GM18861 (cell line): ENCODE measurements around the gene GHR.

Experiments used
- ATAC-seq: cut with Tn5 transposase; IDR thresholded peaks from one replicate; pipeline ENCODE4 v1.9.1; 2021; ENCODE audit not compliant: unreplicated experiment

The GHR gene

DNA sequence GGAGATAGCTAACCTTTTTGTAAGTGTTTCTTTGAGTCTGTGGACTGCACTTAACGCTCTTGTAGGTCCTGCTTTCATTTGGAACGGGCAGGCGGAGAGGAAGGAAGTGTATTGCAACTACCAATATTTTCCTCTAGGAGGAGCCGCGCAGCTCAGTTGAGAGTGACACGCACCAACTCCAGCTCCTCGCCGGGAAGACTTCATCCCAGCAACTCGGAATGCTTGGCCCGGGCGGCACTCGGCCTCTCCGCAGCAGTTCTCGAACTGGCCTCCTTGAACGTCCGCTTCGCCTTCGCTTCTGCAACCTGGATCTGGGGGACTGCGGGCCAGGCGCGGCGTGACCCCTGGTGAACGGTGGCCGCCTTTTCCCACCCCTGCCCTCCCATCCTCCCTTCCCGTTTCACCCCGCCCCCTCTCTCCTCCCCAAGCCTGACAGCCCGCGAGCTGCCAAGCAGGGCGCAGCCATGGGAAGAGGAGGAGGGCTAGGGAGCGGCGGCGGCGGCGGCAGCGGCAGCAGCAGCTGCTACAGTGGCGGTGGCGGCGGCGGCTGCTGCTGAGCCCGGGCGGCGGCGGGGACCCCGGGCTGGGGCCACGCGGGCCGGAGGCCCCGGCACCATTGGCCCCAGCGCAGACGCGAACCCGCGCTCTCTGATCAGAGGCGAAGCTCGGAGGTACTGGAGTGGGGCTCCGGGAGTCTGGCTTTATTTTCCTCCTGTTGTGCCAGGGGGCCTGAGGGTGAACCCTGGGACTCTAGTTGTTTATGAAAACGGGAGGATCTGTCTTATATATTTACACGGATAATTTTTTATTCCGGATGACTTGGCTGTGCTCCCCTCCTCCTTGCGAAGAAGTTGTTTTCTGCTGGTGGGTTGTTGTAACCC is at the start of gene GHR:
Gene GHR, plus strand, starts transcription at position 155 of the 881 bp plus-strand sequence. CDS start 142,436 bp downstream, outside the sequence.
- peak; percentile 81 for ATAC-seq

GRCh38 chr5:42374679-42375273 is 48.5 kb upstream of the GHR start:
- ATAC-seq = no peak

GRCh38 chr5:42377496-42377895 is 45.7 kb upstream of the GHR start:
- no peak for ATAC-seq

- no peak for ATAC-seq
Measured at GRCh38 chr5:42381973-42382372, 41.3 kb upstream of the GHR start.

GRCh38 chr5:42387563-42387962 is 35.7 kb upstream of the GHR start:
- no peak for ATAC-seq

- no peak for ATAC-seq
Measured at GRCh38 chr5:42390115-42390514, 33.1 kb upstream of the GHR start.

DNA sequence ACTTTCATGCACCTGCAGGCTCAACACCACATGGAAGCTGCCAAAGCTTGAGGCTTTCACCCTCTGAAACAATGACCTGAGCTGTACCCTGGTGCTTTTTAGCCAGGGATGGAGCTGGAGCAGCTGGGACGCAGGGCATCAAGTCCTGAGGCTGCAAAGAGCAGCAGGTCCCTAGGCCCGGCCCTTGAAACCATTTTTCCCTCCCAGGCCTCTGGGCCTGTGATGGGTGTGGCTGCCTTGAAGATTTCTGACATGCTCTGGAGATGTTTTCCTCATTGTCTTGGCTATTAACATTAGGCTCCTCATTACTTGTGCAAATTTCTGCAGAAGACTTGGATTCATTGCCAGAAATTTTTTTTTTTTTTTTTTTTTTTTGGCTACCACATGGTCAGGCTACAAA is 30.3 kb upstream of the GHR start:
- no peak for ATAC-seq

DNA sequence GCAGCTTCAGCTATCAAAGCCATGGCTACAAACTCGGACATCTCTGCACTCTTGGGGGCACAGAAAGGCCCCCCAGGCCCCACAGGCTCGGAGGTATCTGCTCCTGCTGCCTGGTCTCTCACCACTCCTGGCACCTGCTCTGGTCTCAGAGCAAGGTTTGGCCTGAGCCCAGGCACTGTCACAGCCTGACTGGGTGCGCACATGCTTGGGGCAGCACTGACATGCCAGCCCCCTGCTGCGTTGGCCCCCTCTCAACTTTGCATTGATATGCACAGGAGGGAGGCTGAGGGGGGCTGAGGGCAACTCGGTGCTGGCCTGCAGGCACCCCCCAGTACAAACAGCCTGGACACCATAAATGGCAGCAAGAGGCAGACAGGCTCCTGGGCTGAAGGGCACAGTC is 27.1 kb upstream of the GHR start:
- no peak for ATAC-seq

GRCh38 chr5:42397267-42397666 is 26.0 kb upstream of the GHR start:
- no peak for ATAC-seq

- no peak for ATAC-seq
Measured at GRCh38 chr5:42399702-42400101, 23.5 kb upstream of the GHR start.

- ATAC-seq = no peak
Measured at GRCh38 chr5:42400474-42400873, 22.8 kb upstream of the GHR start.

DNA sequence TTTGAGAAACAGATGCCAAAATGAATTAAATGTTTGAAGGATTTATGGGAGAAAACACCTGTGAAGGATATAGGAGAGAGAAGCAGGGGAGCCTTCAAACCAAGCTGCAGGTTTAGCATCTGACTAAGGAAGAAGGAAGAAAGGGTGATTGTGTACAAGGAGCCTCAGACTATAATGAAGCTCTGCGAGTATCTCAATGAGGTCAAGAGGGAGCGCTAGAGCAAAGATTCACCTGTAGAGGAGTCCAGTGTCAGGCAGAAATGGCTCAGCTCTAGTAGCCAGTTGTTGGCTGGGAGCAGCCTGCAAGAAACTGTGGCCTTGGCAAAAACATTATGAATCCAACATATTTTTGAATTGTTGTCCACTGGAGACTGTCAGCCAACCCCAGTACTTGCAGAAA is 20.0 kb upstream of the GHR start:
- ATAC-seq = no peak

DNA sequence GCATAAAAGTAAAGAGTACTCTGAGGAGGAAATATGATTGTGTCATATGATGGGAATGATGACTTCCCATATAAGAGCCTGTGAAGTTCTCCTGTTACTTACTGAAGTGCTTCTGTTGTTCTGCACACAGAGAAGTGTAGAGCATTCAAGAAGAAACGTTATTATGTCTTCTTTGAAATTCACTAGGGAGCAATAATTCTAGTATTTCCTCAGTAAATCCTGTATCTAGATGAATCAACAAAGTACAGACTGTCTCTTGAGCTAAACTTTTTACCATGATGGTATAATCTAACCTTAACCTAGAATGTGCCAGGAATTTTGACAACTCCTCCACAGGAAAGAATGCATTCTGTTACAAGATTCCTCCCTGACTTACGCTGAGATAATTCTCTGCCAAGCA is 18.9 kb upstream of the GHR start:
- ATAC-seq = no peak

- no peak for ATAC-seq
Measured at GRCh38 chr5:42419294-42419693, 3.9 kb upstream of the GHR start.

GRCh38 chr5:42422656-42423280 is 471 bp upstream of the GHR start:
- no peak for ATAC-seq

DNA sequence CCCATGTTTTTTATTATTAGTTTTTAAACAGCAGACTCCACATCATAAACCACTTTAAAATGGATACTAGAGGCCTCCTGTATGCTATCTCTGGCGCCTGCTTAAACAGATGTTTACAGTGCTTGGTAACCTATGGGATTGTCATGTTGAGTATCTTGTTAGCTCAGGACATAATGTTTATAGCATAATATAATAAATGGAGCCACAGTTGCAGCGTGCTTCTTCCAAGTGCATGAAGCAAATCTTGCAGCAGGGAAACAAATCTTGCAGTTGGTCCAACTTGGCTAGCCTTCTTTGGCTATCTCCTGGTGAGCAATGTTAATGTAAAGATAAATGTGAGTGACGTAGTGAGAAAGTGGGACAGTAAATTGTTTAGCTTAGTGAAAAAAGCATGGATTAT is 2.8 kb downstream of the GHR start:
- ATAC-seq = no peak

- no peak for ATAC-seq
Measured at GRCh38 chr5:42429694-42430093, 6.5 kb downstream of the GHR start.

DNA sequence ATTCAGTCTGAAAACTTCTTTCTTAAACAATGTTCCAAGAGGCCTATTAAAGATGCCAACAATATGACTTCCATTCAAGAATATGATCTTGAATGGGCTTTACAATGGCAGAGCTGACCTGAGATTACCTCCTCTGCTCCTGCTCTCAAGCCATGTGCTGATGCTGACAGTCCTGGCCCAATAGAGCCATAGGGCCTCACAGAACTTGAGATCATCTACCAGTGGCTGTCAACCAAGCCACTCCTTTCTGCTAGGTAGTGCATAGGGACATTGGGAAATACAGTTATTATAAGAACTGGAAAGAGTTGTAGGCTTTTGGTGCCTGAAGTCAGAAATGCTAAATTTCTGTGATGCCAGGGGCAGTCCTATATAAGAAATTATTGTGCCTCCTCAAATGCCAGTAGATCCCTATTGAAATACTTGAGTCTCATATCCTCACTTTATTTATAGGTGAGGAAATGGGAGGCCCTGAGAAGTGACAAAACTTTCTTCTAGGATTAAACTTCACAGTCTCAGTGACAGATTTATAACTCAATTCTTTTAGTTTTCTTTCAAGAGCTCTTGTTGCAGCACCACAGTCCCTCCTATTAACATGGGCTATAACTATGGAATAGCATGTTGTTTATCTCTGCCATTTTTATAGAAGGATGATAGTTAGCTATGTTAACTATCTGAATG is 10.9 kb downstream of the GHR start:
- no peak for ATAC-seq

- no peak for ATAC-seq
Measured at GRCh38 chr5:42436051-42436450, 12.8 kb downstream of the GHR start.

DNA sequence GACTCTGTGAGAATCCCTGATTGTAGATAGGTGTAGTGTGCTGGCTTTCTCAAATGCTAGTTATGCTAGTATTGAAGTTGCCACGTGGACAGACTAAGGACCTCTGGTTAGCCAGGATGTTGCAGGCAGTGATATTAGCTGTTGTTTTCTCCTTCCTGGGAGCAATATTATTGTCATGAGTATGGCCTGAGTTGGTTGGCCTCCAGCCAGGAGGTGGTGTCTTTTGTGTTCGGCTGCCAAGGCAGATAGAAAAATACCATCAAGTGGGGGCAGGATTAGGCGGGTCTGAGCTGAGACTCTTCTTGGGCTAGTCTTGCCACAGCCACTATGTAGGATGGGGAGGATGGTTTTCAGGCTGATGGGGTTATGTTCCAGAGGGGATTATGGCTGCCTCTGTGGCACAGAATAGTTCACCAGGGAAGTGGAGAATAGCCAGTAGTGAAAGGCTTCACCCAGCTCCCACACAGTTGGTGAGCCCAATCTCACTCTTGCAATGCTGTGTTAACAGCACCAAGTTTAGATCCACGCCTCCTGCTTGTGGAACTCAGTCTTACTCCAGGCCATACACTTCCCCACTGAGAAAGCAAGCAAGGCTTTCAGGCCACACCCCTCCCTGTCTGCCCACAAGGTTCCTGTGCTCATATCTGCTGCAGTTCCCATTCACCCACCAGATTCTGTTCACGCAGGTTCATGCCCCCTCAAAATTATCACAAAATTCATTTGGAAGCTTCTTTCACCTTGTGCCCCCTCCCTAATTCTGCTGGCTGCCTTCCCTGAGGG is 31.2 kb downstream of the GHR start:
- ATAC-seq = no peak

- ATAC-seq = no peak
Measured at GRCh38 chr5:42461033-42461432, 37.8 kb downstream of the GHR start.
